HUES6 (cell line): ENCODE results near the gene GMPPA.

Experiments
- H3K27ac ChIP-seq: 2 replicates; pipeline ENCODE4 v1.7.0; 2013; ENCODE audit warnings: low read depth, mild to moderate bottlenecking, low read length, inconsistent platforms
- H3K27me3 ChIP-seq: 2 replicates; pipeline ENCODE4 v1.6.1; 2013; ENCODE audit warnings: low read length; ENCODE audit not compliant: control insufficient read depth, insufficient read depth
- H3K36me3 ChIP-seq: 2 replicates; pipeline ENCODE4 v1.6.1; 2013; ENCODE audit warnings: low read length; ENCODE audit not compliant: control insufficient read depth, insufficient read depth
- H3K4me1 ChIP-seq: 2 replicates; pipeline ENCODE4 v1.6.1; 2013; ENCODE audit warnings: low read length; ENCODE audit not compliant: control insufficient read depth, insufficient read depth
- H3K4me3 ChIP-seq: 2 replicates; pipeline ENCODE4 v1.5.1; 2013; ENCODE audit warnings: low read depth, low read length
- H3K9ac ChIP-seq: one replicate; pipeline ENCODE4 v1.6.1; 2013; ENCODE audit warnings: mild to moderate bottlenecking, low read length
- H3K9me3 ChIP-seq: 2 replicates; pipeline ENCODE4 v1.6.1; 2013; ENCODE audit warnings: low read depth, low read length; ENCODE audit not compliant: control insufficient read depth, insufficient read depth

GMPPA gene

GRCh38 chr2:219516888-219517287, 18.2 kb downstream of the GMPPA start:
- peaks cover 53% of the 10 kb centered on the region for H3K4me1 ChIP-seq
- H3K27me3 ChIP-seq: peaks cover 67% of the 10 kb centered on the region
- no peaks in the 10 kb centered on the region for H3K9me3 ChIP-seq
- H3K4me3 ChIP-seq: no peak overlapping the region
- H3K9ac ChIP-seq: no peak overlapping the region
- H3K36me3 ChIP-seq: no peaks in the 10 kb centered on the region
- no peak overlapping the region for H3K27ac ChIP-seq

- no peak overlapping the region for H3K4me3 ChIP-seq
- H3K27me3 ChIP-seq: peaks cover 55% of the 10 kb centered on the region
- peaks cover 46% of the 10 kb centered on the region for H3K4me1 ChIP-seq
- no peaks in the 10 kb centered on the region for H3K9me3 ChIP-seq
- no peaks in the 10 kb centered on the region for H3K36me3 ChIP-seq
- no peak overlapping the region for H3K9ac ChIP-seq
- no peak overlapping the region for H3K27ac ChIP-seq
Observed at GRCh38 chr2:219517954-219518778, 19.5 kb downstream of the GMPPA start.

- Histone ChIP-seq H3K4me1 (peaks cover 40% of the 10 kb centered on the region), H3K27ac (no peak overlapping the region), H3K9ac (no peak overlapping the region), H3K36me3 (no peaks in the 10 kb centered on the region), H3K9me3 (no peaks in the 10 kb centered on the region), H3K27me3 (peaks cover 42% of the 10 kb centered on the region), H3K4me3 (no peak overlapping the region)
Observed at GRCh38 chr2:219519526-219519916, 20.8 kb downstream of the GMPPA start.

GRCh38 chr2:219520079-219520478, 21.4 kb downstream of the GMPPA start:
- H3K36me3 ChIP-seq: no peaks in the 10 kb centered on the region
- peaks cover 36% of the 10 kb centered on the region for H3K27me3 ChIP-seq
- H3K4me3 ChIP-seq: no peak overlapping the region
- H3K9me3 ChIP-seq: no peaks in the 10 kb centered on the region
- no peak overlapping the region for H3K27ac ChIP-seq
- no peak overlapping the region for H3K9ac ChIP-seq
- H3K4me1 ChIP-seq: peaks cover 39% of the 10 kb centered on the region

GRCh38 chr2:219521066-219521880, 22.6 kb downstream of the GMPPA start:
- H3K27me3 ChIP-seq: peaks cover 25% of the 10 kb centered on the region
- H3K27ac ChIP-seq: peak overlapping the region; percentile 69; the same call in 1 of the 2 replicates
- peak overlapping the region; percentile 40 for H3K4me3 ChIP-seq
- no peaks in the 10 kb centered on the region for H3K9me3 ChIP-seq
- peaks cover 48% of the 10 kb centered on the region for H3K4me1 ChIP-seq
- peak overlapping the region; percentile 75 for H3K9ac ChIP-seq
- no peaks in the 10 kb centered on the region for H3K36me3 ChIP-seq

GRCh38 chr2:219522111-219523030, 23.7 kb downstream of the GMPPA start:
- Histone ChIP-seq H3K9me3 (no peaks in the 10 kb centered on the region), H3K4me1 (peaks cover 54% of the 10 kb centered on the region), H3K36me3 (no peaks in the 10 kb centered on the region), H3K27ac (peak overlapping the region; percentile 69; the same call in 1 of the 2 replicates), H3K4me3 (peak overlapping the region; percentile 58), H3K27me3 (peaks cover 25% of the 10 kb centered on the region), H3K9ac (peak overlapping the region; percentile 75)

GRCh38 chr2:219523031-219523671, 24.5 kb downstream of the GMPPA start:
- Histone ChIP-seq H3K27ac (peak overlapping the region; percentile 60; the same call in 1 of the 2 replicates), H3K27me3 (peaks cover 24% of the 10 kb centered on the region)

GRCh38 chr2:219524817-219525216, 26.1 kb downstream of the GMPPA start:
- H3K9me3 ChIP-seq: no peaks in the 10 kb centered on the region
- no peak overlapping the region for H3K27ac ChIP-seq
- H3K4me3 ChIP-seq: no peak overlapping the region
- H3K27me3 ChIP-seq: peaks cover 31% of the 10 kb centered on the region
- no peaks in the 10 kb centered on the region for H3K36me3 ChIP-seq
- peaks cover 53% of the 10 kb centered on the region for H3K4me1 ChIP-seq
- no peak overlapping the region for H3K9ac ChIP-seq

More at GRCh38 chr2:219523031-219523671, 24.5 kb downstream of the GMPPA start:
- H3K4me3 ChIP-seq: peak overlapping the region; percentile 58
- H3K36me3 ChIP-seq: no peaks in the 10 kb centered on the region
- H3K9ac ChIP-seq: peak overlapping the region; percentile 62
- no peaks in the 10 kb centered on the region for H3K9me3 ChIP-seq
- H3K4me1 ChIP-seq: peaks cover 53% of the 10 kb centered on the region

- Histone ChIP-seq H3K36me3 (no peaks in the 10 kb centered on the region), H3K4me3 (no peak overlapping the region), H3K4me1 (peaks cover 50% of the 10 kb centered on the region), H3K9ac (no peak overlapping the region), H3K9me3 (no peaks in the 10 kb centered on the region), H3K27ac (no peak overlapping the region), H3K27me3 (peaks cover 38% of the 10 kb centered on the region)
Observed at GRCh38 chr2:219525533-219526232, 27.0 kb downstream of the GMPPA start.
